Esophagus muscularis mucosa (tissue), 4 donors: Measurements from ENCODE around the gene RPP38. TPM values are rescaled to one million over a fixed set of nuclear protein-coding genes. Genes with fewer than 3 reads are reported as not detected.

Source experiments
- DNase-seq: peaks from one replicate; pipeline ENCODE4 v3.0.0-alpha.2; 2017; ENCODE audit errors: extremely low spot score
- H3K27ac ChIP-seq, 4 donors: fragments of 200-600 bp; sonication (generic); replicated peaks in 1 of 4; 1 replicate in 3 of 4; 2 replicates in 1 of 4; pipeline ENCODE4 v1.5.1; 2016 to 2019; ENCODE audit warnings: mild to moderate bottlenecking in 1 of 4
- H3K27me3 ChIP-seq, 4 donors: fragments of 200-600 bp; sonication (generic); one replicate each; pipeline versions ENCODE4 v1.5.1 to v1.6.0; 2016 to 2019
- H3K36me3 ChIP-seq, 4 donors: fragments of 200-600 bp; sonication (generic); one replicate each; pipeline ENCODE4 v1.5.1; 2016 to 2019
- H3K4me1 ChIP-seq, 4 donors: fragments of 200-600 bp; sonication (generic); one replicate each; pipeline ENCODE4 v1.5.1; 2016 to 2019
- H3K4me3 ChIP-seq, 4 donors: fragments of 200-600 bp; sonication (generic); 1 replicate in 2 of 4; 2 replicates in 2 of 4; pipeline ENCODE4 v1.5.1; 2016 to 2019; ENCODE audit warnings: mild to moderate bottlenecking in 4 of 4, moderate library complexity in 1 of 4
- H3K9me3 ChIP-seq, 4 donors: fragments of 200-600 bp; sonication (generic); 1 replicate in 3 of 4; 2 replicates in 1 of 4; pipeline ENCODE4 v1.5.1; 2016 to 2019
- EP300 ChIP-seq: sonication (generic); formaldehyde crosslinking; IDR thresholded peaks from one replicate; pipeline ENCODE4 v1.6.1; 2017; ENCODE audit warnings: antibody characterized with exemption
- POLR2A ChIP-seq: fragments of 450-650 bp; IDR thresholded peaks from one replicate; pipeline ENCODE4 v1.6.1; 2017; ENCODE audit warnings: antibody characterized with exemption, moderate library complexity, mild to moderate bottlenecking, low read depth
- POLR2AphosphoS5 ChIP-seq, 2 donors: sonication (generic); formaldehyde crosslinking; IDR thresholded peaks; one replicate each; pipeline ENCODE4 v1.6.1; 2017; ENCODE audit warnings: antibody characterized with exemption in 2 of 2
- WGBS: methylation state at CpG from one replicate; pipeline ENCODE4 v1.1.5; 2018; 5-methylcytosine and 5-hydroxymethylcytosine counted together
- intact Hi-C: fragments of 100-400 bp; cut with DNase I; formaldehyde crosslinking; loops from one replicate; pipeline ENCODE4 v1.15.1; 2023
- total RNA-seq, 4 donors: library from RNA; depleted of rRNA; stranded (reverse); fragments of >200 nt; gene quantifications; one replicate each; pipeline versions ENCODE4 v1.1.0 to v1.2.1, GENCODE V29; 2016
- TF ChIP-seq, protein P1 (sequence below), 3 experiments: fragments of 200-600 bp in 2 of 3; fragments of 450-650 bp in 1 of 3; sonication (generic) in 2 of 3; IDR thresholded peaks; one replicate each; pipeline ENCODE4 v1.5.1; 2017 to 2019; ENCODE audit warnings: antibody characterized with exemption in 3 of 3, mild to moderate bottlenecking in 2 of 3, moderate library complexity in 1 of 3

The RPP38 gene, protein sequence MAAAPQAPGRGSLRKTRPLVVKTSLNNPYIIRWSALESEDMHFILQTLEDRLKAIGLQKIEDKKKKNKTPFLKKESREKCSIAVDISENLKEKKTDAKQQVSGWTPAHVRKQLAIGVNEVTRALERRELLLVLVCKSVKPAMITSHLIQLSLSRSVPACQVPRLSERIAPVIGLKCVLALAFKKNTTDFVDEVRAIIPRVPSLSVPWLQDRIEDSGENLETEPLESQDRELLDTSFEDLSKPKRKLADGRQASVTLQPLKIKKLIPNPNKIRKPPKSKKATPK
- total RNA-seq, result 10 to 100 TPM in 2 of 4 donors, 1 to 10 TPM in 2; 9.1 to 16.2 (median 10.9) TPM

DNA sequence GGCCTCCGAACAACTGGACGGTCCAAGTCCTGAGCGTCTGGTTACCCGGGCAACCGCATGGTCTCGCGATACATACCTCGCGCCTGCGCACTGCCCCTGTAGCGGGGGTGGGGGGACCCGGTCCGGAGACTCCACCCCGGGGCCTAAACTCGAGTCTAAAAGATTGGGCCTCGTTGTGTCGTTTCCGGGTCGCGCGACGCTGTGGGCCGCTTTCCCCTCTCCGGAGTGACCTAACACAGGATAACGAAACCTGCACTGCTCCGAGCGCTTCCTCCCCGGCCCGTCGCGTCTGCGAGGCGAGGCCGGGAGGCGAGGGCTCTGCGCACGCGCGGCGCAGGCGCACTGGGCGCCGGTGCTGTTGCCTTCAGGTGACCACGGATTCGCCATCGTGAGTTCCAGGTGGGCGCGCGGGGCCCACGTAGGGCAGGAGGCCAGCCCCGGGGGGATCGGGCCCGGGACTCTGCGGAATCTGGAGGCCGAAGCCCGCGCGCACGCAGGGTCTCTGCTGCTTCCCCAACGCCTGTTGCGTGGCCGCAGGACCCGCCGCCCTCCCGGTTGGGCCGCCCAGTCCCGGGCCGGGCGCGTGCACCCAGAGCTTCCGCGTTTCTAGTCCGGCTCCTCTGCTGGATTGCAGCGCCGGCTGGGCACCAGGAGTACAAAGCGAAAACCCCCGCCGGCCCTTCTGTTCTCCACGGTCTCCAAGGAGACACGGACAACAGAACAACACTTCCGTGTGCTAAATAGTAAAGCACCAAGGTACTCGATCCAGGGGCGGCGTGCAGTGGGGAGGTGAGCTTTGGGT is at the start of gene RPP38:
Gene RPP38 (plus strand): TSS at position 345 of the 802 bp plus-strand sequence. CDS start 5,960 bp downstream, outside the sequence.
- Histone ChIP-seq H3K27me3 (peaks cover 0 to under 1% (median 0%) of the 10 kb centered on the region in 4 donors), H3K9me3 (no peaks in the 10 kb centered on the region), H3K36me3 (peaks cover 0 to 21% (median 12%) of the 10 kb centered on the region in 4 donors), H3K4me1 (peaks cover 19 to 39% (median 31%) of the 10 kb centered on the region in 4 donors), H3K27ac (peak within 1 kb of the TSS; percentile 89 to 98 (median 94)), H3K4me3 (peak within 1 kb of the TSS; percentile 75 to 93 (median 84))
- DNase-seq, result peak; percentile 99
- intact Hi-C loops, result loop anchor here (5.0 to 10.0 kb wide), 2 partner anchors 145 to 222 kb away; partner anchors contain the start of genes DCLRE1C and SUV39H2
- TF ChIP-seq POLR2A, result no peak
- no peak for TF ChIP-seq EP300
- TF ChIP-seq, protein P1, sequence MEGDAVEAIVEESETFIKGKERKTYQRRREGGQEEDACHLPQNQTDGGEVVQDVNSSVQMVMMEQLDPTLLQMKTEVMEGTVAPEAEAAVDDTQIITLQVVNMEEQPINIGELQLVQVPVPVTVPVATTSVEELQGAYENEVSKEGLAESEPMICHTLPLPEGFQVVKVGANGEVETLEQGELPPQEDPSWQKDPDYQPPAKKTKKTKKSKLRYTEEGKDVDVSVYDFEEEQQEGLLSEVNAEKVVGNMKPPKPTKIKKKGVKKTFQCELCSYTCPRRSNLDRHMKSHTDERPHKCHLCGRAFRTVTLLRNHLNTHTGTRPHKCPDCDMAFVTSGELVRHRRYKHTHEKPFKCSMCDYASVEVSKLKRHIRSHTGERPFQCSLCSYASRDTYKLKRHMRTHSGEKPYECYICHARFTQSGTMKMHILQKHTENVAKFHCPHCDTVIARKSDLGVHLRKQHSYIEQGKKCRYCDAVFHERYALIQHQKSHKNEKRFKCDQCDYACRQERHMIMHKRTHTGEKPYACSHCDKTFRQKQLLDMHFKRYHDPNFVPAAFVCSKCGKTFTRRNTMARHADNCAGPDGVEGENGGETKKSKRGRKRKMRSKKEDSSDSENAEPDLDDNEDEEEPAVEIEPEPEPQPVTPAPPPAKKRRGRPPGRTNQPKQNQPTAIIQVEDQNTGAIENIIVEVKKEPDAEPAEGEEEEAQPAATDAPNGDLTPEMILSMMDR (IDR thresholded peaks at IDR 0.05), result peak in 1 of 3 experiments; percentile 4
- peak; percentile 82 to 85 for TF ChIP-seq POLR2AphosphoS5 (IDR thresholded peaks at IDR 0.05)
- WGBS, result under 1% methylated on average over 40 of the region's 84 CpGs

GRCh38 chr10:15049533-15049932 is 47.6 kb upstream of the RPP38 start:
- TF ChIP-seq EP300 (no peak), POLR2AphosphoS5 (IDR thresholded peaks at IDR 0.05) (no peak), POLR2A (no peak)
- TF ChIP-seq, protein P1 (IDR thresholded peaks at IDR 0.05), result no peak
- Histone ChIP-seq H3K27ac (no peak overlapping the region), H3K27me3 (no peaks in the 10 kb centered on the region), H3K4me1 (peaks cover 0 to 14% (median 11%) of the 10 kb centered on the region in 4 donors), H3K36me3 (no peaks in the 10 kb centered on the region), H3K9me3 (no peaks in the 10 kb centered on the region), H3K4me3 (no peak overlapping the region)
- intact Hi-C loops, result no loop called here
- DNase-seq, result no peak

DNA sequence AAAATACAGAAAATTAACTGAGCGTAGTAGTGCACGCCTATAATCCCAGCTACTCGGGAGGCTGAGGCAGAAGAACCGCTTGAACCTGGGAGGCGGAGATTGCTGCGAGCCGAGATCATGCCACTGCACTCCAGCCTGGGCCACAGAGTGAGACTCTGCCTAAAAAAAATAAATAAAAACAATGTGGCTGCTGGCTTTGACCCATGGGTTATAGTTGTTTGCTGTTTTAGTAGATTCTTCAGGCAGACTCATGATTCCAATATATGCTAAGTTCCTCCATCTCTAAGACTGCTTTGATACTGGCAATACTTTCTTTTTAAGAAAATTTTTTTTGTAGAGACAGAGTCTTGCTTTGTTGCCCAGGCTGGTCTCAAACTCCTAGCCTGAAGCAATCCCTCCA is 45.0 kb upstream of the RPP38 start:
- Histone ChIP-seq H3K27me3 (no peaks in the 10 kb centered on the region), H3K9me3 (peaks cover 0 to 4% (median 0%) of the 10 kb centered on the region in 4 donors)
- intact Hi-C loops, result no loop called here

DNA sequence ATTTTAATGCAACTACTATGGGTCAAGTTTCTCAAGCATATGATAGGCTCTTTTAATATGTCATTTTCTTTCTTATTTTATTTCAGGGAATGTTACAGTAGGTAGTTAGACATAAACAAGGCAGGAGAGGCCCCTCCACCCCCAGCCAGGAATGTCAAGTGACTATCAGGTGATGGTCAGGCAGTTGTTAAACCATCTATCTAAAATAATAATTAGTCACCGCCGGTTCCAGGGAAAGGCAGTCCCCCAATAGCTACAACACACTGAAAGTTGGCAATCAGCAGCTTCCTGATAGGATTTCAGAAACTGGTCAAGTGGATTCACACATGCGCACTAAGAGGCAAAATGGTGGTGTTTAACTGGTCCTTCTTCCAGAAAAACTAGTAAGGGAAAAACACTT is 44.1 kb upstream of the RPP38 start:
- TF ChIP-seq POLR2AphosphoS5 (IDR thresholded peaks at IDR 0.05) (no peak), EP300 (no peak), POLR2A (no peak)
- TF ChIP-seq, protein P1 (IDR thresholded peaks at IDR 0.05), result no peak
- DNase-seq, result no peak
- 88% methylated on average over 3 of the region's 3 CpGs for WGBS

More for the DNA sequence above, 45.0 kb upstream of the RPP38 start:
- no peak for TF ChIP-seq EP300
- TF ChIP-seq POLR2A, result no peak
- TF ChIP-seq POLR2AphosphoS5 (IDR thresholded peaks at IDR 0.05), result no peak
- TF ChIP-seq, protein P1 (IDR thresholded peaks at IDR 0.05), result no peak
- DNase-seq, result no peak
- Histone ChIP-seq H3K4me3 (no peak overlapping the region), H3K27ac (no peak overlapping the region), H3K36me3 (no peaks in the 10 kb centered on the region), H3K4me1 (peaks cover 0 to 1% (median under 1%) of the 10 kb centered on the region in 4 donors)
- 80% methylated on average over 7 of the region's 7 CpGs for WGBS

More for the DNA sequence above, 44.1 kb upstream of the RPP38 start:
- Histone ChIP-seq H3K27me3 (no peaks in the 10 kb centered on the region), H3K4me1 (no peaks in the 10 kb centered on the region), H3K27ac (no peak overlapping the region), H3K9me3 (peaks cover 0 to 4% (median 0%) of the 10 kb centered on the region in 4 donors), H3K4me3 (no peak overlapping the region), H3K36me3 (no peaks in the 10 kb centered on the region)
- intact Hi-C loops, result no loop called here
